NCI-H526 treated with DMSO at 0.1 percent for 48 hours (cell line): ENCODE measurements around the gene ASPRV1.

Experiments
- DNase-seq: peaks from one replicate; lab custom pipeline; 2025; lab: John Stamatoyannopoulos, UW

The ASPRV1 gene

DNA sequence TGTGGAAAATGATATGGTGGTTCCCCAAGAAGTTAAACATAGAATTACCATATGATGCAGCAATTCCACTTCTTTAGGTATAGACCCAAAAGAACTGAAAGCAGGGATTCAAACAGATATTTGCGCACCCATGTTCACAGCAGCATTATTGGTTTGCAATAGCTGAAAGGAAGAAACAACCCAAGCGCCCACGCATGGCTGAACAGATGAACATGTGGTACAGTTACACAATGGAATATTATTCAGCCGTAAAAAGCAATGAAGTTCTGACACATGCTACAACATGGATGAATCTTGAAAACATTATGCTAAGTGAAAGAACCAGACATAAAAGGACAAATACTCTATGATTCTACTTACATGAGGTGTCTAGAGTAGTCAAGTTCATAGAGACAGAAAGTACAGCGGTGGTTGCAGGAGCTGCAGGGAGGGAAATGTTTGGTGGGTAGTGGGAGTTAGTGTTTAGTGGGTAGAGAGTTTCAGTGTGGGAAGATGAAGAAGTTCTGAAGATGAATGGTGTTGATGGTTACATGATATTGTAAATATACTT, 26.7 kb upstream of the ASPRV1 start:
- DNase-seq, result no peak

DNA sequence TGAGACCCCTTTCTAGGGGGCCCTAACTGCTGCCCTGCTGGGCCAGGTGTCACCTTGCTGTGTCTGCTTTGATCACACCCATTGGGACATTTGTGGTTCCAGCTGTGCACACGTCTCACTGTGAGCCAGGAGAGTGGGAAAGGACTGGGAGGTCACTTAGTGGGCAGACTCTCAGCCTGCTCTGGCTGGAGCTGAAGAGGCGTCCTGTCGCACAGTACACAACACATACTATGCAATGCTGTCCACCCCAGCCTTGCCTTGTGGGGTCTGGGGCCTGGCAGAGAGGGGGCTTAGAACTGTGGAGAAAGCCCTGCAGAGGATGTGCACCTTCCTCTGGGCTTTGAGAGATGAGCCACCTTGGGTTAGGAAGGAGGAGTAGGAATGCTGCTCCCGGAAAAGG, 25.3 kb upstream of the ASPRV1 start:
- no peak for DNase-seq

DNA sequence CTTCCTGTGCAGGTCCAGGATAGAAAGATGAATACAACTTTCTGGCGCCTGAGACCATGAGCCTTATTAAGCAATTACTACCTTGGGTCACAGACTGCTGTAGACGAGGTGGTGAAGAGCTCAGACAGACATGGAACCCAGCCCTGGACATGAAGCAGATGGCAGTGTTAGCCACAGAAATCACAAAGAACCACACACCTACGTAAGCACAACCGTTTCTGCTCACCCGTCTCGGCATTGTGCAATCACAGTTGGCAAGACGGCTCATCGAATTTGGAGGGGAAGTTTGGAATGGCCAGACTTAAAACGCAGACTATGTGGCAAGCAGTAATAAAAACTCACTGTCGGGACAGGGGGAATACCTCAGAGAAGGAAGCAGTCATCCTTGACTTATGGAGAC, 24.3 kb upstream of the ASPRV1 start:
- no peak for DNase-seq

- no peak for DNase-seq
Measured at GRCh38 chr2:69985216-69985615, 23.8 kb upstream of the ASPRV1 start.

DNA sequence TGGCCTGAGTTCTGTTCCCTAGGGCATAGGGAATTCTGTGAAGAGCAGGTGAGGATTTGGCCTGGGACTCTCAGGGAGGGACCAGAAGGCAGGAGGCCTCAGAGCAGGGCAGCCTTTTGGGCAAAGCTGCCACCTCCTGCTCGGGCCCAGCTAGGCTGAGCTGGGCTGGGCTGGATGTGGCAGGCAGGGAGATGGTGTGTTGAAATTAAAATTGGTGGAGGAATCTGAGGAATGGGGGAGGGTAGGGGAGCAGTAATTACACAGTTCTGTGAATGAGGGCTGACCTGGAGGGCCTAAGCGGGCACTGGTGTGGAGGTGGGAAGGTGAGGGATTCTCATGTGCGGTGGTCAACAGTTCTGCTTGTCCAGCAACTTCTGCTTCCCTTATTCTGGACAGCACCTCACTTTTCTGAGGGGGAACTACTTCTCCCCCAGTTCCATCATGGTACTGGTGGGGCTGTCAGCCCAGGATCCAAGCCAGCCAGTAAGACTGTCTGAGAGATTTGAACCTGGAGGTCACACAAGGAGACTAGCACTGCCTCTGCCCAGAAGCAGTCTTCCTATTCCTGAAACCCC, 22.0 kb upstream of the ASPRV1 start:
- no peak for DNase-seq

GRCh38 chr2:69979902-69980807, 18.7 kb upstream of the ASPRV1 start:
- DNase-seq, result no peak

DNA sequence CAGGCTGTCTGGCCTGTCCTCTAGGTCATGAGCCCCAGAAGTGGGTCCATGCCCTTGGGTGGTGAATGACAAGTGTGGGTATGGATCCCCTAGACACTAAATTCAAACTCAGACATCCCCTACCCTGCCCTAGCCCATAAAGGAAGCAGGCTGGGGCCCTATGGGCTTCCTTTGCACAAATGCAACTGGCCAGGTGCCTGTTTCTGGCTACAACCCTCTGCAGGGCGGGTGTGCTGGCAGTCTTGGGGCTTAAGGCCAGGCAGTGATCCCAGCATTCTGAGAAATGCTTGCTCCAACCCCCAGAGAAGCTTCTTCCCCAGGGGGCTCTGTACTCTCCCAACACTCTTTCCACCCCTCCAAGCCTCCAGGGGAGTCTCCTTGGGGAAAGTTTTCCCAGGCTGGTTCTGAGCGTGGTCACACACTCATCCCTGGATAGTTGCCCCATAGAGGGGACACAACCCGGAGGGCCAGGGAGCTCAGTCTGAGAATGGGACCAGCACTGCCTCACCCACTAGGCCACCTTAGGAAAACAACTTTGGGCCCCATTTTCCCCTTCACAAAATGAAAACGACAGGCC, 16.6 kb upstream of the ASPRV1 start:
- DNase-seq, result no peak

DNA sequence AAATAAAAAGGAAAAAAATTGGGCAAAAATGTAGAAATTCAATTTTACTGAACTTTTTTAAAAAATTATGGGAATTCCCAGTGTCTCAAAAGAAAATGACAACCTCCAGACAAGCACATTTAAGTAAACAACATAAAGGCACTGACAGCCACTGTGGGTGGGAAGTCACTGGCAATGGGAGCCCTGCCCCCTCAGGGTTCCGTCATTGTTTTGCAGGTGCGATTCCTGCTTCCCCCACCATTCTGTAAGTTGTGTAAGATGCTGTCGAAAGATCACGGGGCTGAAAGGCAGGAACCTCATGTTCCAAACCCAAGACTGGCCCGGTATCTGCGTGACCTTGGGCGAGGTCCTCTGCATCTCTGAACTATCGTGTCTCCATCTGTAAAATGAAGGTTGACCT, 15.8 kb upstream of the ASPRV1 start:
- DNase-seq, result no peak

- no peak for DNase-seq
Measured at GRCh38 chr2:69975853-69976462, 14.5 kb upstream of the ASPRV1 start.

- no peak for DNase-seq
Measured at GRCh38 chr2:69975136-69975852, 13.9 kb upstream of the ASPRV1 start.

GRCh38 chr2:69973335-69973735, 11.9 kb upstream of the ASPRV1 start:
- no peak for DNase-seq

DNA sequence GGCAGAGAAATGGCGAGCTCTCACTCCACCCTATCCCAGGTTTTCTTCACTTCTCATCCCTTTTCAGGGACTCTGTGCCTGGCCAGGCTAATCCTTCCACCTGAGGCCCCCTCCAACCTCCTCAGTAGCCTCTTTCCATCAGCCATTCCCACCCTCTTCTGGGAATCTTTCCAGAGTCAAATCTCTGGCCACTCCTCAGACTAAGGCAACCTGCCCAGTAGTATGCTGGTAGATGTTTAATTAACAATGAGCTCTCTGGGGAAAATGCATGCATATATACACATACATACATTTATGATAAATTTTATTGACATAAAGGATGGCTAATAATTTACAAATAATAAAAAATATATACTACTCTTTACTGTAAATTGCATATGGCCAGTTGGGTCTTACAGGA, 11.4 kb upstream of the ASPRV1 start:
- DNase-seq, result no peak

GRCh38 chr2:69969991-69970390, 8.6 kb upstream of the ASPRV1 start:
- no peak for DNase-seq

GRCh38 chr2:69969126-69969983, 7.9 kb upstream of the ASPRV1 start:
- no peak for DNase-seq

DNA sequence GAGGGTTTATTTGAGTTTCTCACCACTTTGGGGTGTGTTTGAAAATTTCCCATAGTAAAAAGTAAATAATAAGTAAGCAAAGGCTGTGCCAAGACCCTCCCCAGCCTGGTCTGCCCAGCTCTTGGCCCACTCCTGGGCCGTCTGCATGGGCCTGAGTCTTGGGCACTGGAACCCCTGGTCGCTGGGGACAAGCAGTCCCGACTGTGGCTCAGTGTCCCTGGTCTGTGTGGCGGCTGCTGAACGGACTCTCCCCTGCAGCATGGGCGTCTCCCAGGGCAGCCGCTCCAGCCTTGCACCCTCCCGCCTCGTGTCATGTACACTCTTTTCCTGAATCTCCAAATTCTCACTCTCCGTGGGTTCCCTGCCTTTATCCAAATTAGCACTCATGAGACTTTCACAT, 7.2 kb upstream of the ASPRV1 start:
- no peak for DNase-seq

- DNase-seq, result no peak
Measured at GRCh38 chr2:69966496-69966895, 5.1 kb upstream of the ASPRV1 start.

DNA sequence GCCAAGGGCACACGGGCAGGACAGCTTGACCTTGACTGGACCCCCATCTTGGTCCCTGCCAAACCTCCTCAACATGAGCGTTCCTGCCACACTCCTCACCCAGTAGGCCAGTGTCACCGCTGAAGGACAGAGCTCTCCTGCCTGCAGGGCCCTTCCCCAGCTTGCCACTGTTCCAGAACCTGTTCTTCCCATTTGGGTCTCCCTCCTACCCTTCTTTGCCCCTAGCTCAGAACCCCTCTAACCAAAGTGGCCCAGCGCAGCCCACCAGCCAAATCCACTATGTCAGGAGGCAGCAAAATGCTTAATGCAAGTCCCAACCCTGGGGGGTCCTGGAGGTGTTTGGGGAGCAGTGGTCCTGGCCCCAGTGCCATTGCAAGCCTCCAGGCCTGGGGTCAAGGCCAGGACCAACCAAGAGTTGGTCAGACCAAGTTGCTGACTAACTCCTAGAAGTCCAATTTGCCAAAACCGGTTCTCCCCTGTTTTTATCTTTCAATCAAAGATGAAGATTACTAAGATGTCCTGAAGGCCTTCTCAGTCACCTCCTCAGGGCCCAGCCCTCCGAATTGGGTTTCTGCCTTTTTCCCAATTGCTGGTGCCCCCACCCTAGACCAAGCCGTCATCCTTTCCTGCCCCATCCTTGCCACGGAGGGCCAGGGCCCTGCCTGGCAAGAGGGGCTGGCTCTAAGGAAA, 4.5 kb upstream of the ASPRV1 start:
- no peak for DNase-seq

DNA sequence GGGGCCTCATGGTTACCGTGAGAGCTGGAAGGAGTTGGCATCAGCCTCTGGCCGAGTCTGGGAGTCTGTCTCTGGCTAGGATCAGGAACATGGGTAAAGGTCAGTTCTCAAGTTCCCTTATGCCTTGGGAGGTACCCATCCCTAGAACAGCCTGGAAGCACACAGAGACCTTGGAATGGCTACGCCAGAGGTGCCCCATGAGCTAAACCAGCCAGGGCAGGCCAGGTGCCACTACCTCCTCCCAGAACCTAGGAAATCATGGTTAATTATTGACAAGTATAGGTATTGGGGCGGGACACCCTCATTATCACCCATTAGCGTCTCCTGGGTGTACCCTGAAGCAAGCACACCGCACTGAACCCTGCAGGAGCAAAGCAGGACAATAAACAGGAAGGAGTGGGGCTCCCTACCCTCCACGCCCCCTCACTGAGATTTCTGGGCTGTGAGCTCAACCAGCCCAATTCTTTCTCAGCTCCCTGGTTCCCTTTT, 3.0 kb upstream of the ASPRV1 start:
- DNase-seq, result no peak

GRCh38 chr2:69962986-69963730, 1.7 kb upstream of the ASPRV1 start:
- no peak for DNase-seq
